Retinal pigment epithelial cell (primary cell): ENCODE measurements around the gene CBY2.

Source experiments
- DNase-seq: peaks from one replicate; pipeline ENCODE4 v3.0.0-alpha.2; 2010; ENCODE audit warnings: low read depth
- H3K4me3 ChIP-seq: 2 replicates; pipeline ENCODE4 v1.5.1; 2011; ENCODE audit warnings: mild to moderate bottlenecking, low read length, control low read depth, moderate library complexity
- TF ChIP-seq, protein P1 (sequence below): conservative IDR thresholded peaks from 2 replicates; pipeline ENCODE4 v1.5.1; 2011; ENCODE audit warnings: low read depth, low read length, control low read depth, inconsistent platforms

CBY2 gene

DNA sequence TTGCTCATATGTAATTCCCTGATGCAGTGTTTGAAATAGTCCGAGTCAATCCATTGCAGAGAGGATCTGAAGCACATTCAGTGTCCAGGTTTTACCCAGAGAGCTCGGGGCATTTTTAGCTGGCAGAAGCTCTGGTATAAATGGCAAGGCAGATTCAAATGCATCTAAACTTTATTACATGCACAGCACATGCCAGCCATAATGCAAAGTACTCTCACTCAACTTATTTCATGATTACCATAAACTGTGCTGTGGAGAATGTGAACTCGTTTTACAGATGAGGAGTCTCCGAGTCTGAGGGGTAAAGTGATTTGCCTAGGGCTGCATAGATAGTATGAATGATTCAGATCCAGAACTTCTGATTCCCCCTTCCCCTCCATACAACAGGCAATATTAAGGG, 13.5 kb upstream of the CBY2 start:
- TF ChIP-seq, protein P1, sequence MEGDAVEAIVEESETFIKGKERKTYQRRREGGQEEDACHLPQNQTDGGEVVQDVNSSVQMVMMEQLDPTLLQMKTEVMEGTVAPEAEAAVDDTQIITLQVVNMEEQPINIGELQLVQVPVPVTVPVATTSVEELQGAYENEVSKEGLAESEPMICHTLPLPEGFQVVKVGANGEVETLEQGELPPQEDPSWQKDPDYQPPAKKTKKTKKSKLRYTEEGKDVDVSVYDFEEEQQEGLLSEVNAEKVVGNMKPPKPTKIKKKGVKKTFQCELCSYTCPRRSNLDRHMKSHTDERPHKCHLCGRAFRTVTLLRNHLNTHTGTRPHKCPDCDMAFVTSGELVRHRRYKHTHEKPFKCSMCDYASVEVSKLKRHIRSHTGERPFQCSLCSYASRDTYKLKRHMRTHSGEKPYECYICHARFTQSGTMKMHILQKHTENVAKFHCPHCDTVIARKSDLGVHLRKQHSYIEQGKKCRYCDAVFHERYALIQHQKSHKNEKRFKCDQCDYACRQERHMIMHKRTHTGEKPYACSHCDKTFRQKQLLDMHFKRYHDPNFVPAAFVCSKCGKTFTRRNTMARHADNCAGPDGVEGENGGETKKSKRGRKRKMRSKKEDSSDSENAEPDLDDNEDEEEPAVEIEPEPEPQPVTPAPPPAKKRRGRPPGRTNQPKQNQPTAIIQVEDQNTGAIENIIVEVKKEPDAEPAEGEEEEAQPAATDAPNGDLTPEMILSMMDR, result no peak
- no peak overlapping the region for H3K4me3 ChIP-seq
- no peak for DNase-seq

DNA sequence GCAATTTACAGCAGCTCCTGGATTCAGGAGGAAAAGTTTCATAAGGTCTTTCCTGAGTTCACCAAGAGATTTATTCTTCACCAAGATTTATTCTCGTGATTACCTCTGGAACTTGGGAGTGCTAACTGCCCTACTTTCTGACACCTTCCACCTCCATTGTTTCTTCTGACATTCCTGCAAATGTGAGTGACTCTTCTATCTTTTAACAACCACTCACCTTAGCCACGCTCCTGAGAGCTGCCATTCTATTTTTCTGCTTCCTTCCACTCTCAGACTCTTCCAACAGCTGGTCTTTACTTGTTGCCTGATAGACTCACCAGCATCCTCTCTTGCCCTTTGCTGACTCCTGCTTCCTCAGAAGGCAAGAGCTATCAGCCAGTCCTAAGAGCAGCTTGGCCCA, 11.5 kb upstream of the CBY2 start:
- DNase-seq, result no peak
- no peak overlapping the region for H3K4me3 ChIP-seq
- TF ChIP-seq, protein P1, result no peak

DNA sequence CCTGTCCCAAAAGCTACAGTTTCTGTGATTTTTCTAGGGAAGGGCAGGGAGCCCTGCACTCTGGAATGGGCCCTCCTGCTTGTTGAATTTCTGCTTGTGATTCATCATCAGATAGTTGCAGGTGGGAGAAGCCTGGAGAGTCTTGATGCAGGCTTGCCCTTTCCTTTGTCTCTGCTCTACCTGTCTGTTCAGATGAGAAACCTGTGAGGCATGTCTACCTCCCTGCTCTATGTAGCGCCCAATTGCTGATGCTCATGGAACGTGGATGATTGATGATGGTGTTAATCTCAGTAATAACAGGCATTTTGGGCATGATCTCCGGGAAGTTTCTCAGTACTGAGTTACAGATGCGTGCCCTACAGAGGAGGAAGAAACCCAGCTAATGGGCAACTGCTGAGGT, 10.9 kb upstream of the CBY2 start:
- DNase-seq, result no peak
- H3K4me3 ChIP-seq, result no peak overlapping the region
- TF ChIP-seq, protein P1, result no peak

DNA sequence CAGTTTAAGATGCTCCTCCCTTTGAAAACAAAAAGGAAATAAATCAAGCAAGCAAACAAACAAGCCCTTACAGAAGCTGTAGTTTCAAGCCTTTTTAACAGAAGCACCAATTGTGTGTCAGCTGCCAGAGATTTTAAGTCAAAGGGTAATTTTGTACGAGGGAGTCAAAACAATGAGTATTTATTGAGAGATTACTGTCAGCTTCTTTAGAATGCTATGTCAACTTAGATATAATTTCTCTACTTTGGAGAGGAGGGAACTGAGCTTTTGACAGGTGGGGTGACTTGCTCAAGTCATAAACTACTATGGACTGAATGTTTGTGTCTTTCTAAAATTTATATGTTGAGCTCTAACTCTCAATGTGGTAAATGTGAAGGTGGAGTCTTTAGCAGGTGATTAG, 10.5 kb upstream of the CBY2 start:
- H3K4me3 ChIP-seq, result no peak overlapping the region
- TF ChIP-seq, protein P1, result no peak
- DNase-seq, result no peak

DNA sequence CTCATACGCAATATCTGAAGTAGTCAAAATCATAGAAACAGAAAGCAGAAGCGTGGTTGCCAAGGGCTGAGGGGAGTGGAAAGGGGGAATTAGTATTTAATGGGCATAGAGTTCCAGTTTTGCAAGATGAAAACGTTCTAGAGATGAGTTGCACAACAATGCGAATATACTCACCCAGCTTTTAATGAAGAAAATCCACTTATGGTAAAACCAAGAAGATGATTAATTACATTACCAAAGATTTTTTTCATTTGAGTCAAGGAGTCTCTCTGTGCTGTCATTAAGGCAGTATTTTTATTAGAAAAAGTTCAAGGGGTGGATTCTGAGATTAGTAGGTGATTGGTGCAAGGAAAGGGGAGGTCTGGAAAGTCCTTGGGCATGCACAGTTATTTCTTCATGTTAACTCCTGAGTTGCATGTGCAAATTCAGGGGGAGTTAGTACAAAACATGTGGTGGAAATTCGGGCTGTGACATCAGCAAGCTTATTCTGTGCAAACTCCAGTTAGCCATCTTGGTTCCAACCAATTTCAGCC, 6.9 kb upstream of the CBY2 start:
- H3K4me3 ChIP-seq, result no peak overlapping the region
- no peak for DNase-seq
- TF ChIP-seq, protein P1, result no peak

DNA sequence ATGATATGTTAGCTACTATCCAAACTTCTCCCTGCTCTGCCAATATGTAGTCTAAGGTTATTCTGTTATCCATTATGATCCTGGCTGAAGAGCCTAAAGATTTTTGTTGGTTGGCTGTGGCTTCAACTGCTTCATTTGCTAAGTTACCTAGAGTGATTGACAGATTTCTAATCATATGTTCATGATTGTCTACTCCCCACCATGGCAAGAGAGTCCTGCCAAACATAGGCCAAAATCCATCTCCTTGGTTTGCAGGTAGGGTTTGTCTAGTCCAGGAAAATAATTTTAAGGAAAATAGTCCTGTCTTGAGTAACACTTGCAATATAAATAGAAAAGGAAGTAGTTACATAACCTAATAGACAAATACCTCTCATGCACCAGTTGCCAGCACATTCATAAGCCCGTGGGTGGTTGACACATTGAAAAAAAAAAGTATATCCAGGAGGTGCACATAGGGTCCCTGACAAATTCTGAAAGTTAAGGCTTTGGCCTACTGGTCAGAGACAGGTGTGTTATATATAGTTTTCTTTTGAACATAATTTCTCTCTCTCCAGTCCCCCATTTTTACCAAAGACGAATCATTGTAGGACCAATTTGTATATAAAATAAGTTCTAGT, 5.4 kb upstream of the CBY2 start:
- TF ChIP-seq, protein P1, result no peak
- DNase-seq, result no peak
- H3K4me3 ChIP-seq, result no peak overlapping the region
